ENCODE data around the gene ARSG. TPM values are rescaled to one million over a fixed set of nuclear protein-coding genes. Genes with fewer than 3 reads are reported as not detected.

ARSG gene
- total and polyA plus RNA-seq, 2 of the 8 experiments (the other 6 are each of a cell fraction or from before 2014, with no cell fraction given): 3.3 to 4.0 TPM

DNA sequence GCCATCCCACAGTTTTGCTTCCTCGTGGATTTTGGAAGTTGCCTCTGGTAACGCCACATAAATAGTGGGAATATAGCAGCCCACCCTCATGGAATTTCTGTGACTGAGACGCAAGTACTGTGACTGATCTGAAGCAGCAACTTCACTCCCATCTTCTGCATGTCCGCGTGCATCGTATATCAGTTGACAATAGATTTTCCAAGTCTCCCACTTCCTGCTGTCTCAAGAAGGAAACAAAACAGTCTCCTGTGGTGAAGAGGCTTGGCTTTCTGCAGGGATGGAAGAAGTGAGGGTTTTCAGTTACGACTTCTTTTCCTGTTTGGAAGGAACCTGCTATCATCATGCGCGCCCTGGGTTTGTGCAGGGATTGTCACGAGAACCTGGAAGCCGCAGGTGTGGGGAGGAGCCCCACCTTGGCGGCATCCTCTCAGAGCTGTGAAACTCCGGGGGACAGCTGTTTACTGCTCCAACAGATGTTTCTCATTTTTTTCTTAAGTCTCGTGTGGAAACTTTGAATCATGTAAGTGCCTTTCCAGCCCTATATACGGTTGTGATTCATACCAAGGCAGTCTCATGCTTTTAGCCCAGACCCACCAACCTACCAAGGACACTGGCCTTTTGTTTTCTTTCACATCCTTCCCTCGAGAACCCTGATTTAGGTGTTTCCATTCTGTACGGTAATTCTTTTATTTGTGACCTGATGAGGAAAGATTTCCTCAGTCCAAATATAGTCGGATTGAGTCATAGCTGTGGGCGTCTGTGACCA, 108.5 kb downstream of the ARSG start:
- CTCF ChIA-PET (ENCODE audit: partially characterized antibody): interaction anchor here (0.6 to 4.4 kb wide), 67 partner anchors 8 to 339 kb away, joined by 3 to 98 read pairs (median 4); partner anchors contain the start of gene AMZ2
- H3K4me3 ChIP-seq (ENCODE audit: extremely low read depth in 1 of 4, insufficient read depth in 2 of 4, low read depth in 3 of 4, low read length in 4 of 4): no peak overlapping the region
- H3K23ac ChIP-seq (ENCODE audit: insufficient read length): no peak overlapping the region
- no peak overlapping the region for H3K14ac ChIP-seq (ENCODE audit: insufficient read length)
- no peaks in the 10 kb centered on the region for H3K27me3 ChIP-seq (replicated peaks in 1 of 4; ENCODE audit: control insufficient read depth in 3 of 4, extremely low read depth in 1 of 4, insufficient read depth in 3 of 4, low read length in 3 of 4)
- no peaks in the 10 kb centered on the region for H3K36me3 ChIP-seq (ENCODE audit: control insufficient read depth in 2 of 4, insufficient read depth in 4 of 4, low read length in 3 of 4)
- H2AK5ac ChIP-seq (ENCODE audit: low read depth, low read length): no peak overlapping the region
- TF ChIP-seq GABPA (IDR thresholded peaks at IDR 0.05; ENCODE audit: borderline replicate concordance, insufficient read depth, low read length): no peak
- TF ChIP-seq POU5F1 (IDR thresholded peaks at IDR 0.05; ENCODE audit: low read depth, low read length): no peak
- TF ChIP-seq JUND (IDR thresholded peaks at IDR 0.05; ENCODE audit: low read length): no peak
- no peak for TF ChIP-seq BACH1 (IDR thresholded peaks at IDR 0.05; ENCODE audit: low read length)
- TF ChIP-seq ZNF274 (IDR thresholded peaks at IDR 0.05; ENCODE audit: borderline replicate concordance, extremely low read depth, low read length): no peak
- no peak overlapping the region for H3K4ac ChIP-seq (replicated peaks; ENCODE audit: insufficient read length, low read depth, low read length)
- no peak overlapping the region for H2BK12ac ChIP-seq (ENCODE audit: low read depth, low read length)
- no peaks in the 10 kb centered on the region for H3K79me2 ChIP-seq (ENCODE audit: control insufficient read depth in 1 of 2, insufficient read depth in 2 of 2, low read length in 2 of 2)
- H3K56ac ChIP-seq (replicated peaks; ENCODE audit: insufficient read length, low read depth, low read length): no peak overlapping the region
- H3K9ac ChIP-seq (replicated peaks in 1 of 4; ENCODE audit: extremely low read depth in 1 of 4, low read depth in 3 of 4, low read length in 3 of 4): no peak overlapping the region
- H3K4me2 ChIP-seq (ENCODE audit: insufficient read depth in 1 of 2, low read depth in 2 of 2, low read length in 2 of 2): no peak overlapping the region; a peak in 1 of 4 replicates
- FAIRE-seq: no peak
- H3K18ac ChIP-seq (ENCODE audit: extremely low read depth, low read length): no peak overlapping the region
- POLR2A ChIA-PET (ENCODE audit: partially characterized antibody): interaction anchor here (1.2 to 2.0 kb wide), 3 partner anchors 14 to 111 kb away, joined by 5 to 9 read pairs (median 5); partner anchors contain the start of genes ARSG and SLC16A6
- no peak overlapping the region for H2BK15ac ChIP-seq (ENCODE audit: low read length)
- WGBS, 2 experiments (ENCODE audit: extremely low coverage in 1 of 2, insufficient coverage in 1 of 2, insufficient read length in 1 of 2, insufficient replicate concordance in 2 of 2, low coverage in 1 of 2, low lambda C conversion rate in 2 of 2, missing lambda C conversion rate in 1 of 2): 87% methylated on average over 19 of the region's 19 CpGs; no CpG with 5 or more reads in 1 of the 2 experiments
- H3K23me2 ChIP-seq (ENCODE audit: low read depth, low read length): no peaks in the 10 kb centered on the region
- H2BK120ac ChIP-seq (replicated peaks; ENCODE audit: low read depth, low read length): no peak overlapping the region
- 0 out of 2 replicates have a peak overlapping the region, but pooled peaks have one; percentile 39 for H2BK20ac ChIP-seq (ENCODE audit: low read length)
- H4K91ac ChIP-seq (replicated peaks; ENCODE audit: insufficient read length, low read length): no peak overlapping the region
- DNase-seq (ENCODE audit: low read depth in 1 of 2, low spot score in 2 of 2): peak in 1 of 2 experiments; percentile 41
- H4K5ac ChIP-seq (ENCODE audit: insufficient read length, low read depth, low read length): no peak overlapping the region
- H4K20me1 ChIP-seq (replicated peaks in 1 of 2; ENCODE audit: control insufficient read depth in 1 of 2, insufficient read depth in 2 of 2, low read length in 2 of 2): no peaks in the 10 kb centered on the region
- H3K9me3 ChIP-seq (ENCODE audit: insufficient read depth in 2 of 2, low read depth in 1 of 2, low read length in 1 of 2): peaks cover 2 to 3% of the 10 kb centered on the region in 2 experiments; a peak in 1 of 4 replicates
- peaks cover 0 to 2% (median 0%) of the 10 kb centered on the region in 4 experiments; a peak in 1 of 7 replicates for H3K4me1 ChIP-seq (replicated peaks in 1 of 4; ENCODE audit: control insufficient read depth in 3 of 4, insufficient read depth in 4 of 4, low read length in 3 of 4)
- H3K79me1 ChIP-seq (ENCODE audit: low read depth, low read length): no peaks in the 10 kb centered on the region
- H4K8ac ChIP-seq (ENCODE audit: extremely low read depth, insufficient read depth, low read length): no peak overlapping the region
- no peak overlapping the region for H3K27ac ChIP-seq (ENCODE audit: low read depth, low read length)
- H2BK5ac ChIP-seq (ENCODE audit: low read depth, low read length): no peak overlapping the region
- H2AFZ ChIP-seq (ENCODE audit: low read length): no peak overlapping the region

Measured in H1 (cell line).